Lower leg skin (tissue), 4 donors: ENCODE results near the gene PTPN7. TPM values are rescaled to one million over a fixed set of nuclear protein-coding genes. Genes with fewer than 3 reads are reported as not detected.
A peak's percentile ranks its signal among the peaks of the same experiment; 100 is the strongest.
"Not testable (repeated sequence)": the region's sequence is repeated elsewhere in the genome, so short reads cannot be mapped to it uniquely, and the experiment has no call there.

ENCODE experiments used
- DNase-seq, 2 donors: peaks; one replicate each; pipeline ENCODE4 v3.0.0-alpha.2; 2019; ENCODE audit warnings: low spot score in 2 of 2
- H3K4me3 ChIP-seq: fragments of 200-600 bp; sonication (generic); 2 replicates; pipeline ENCODE4 v1.5.1; 2017; ENCODE audit warnings: mild to moderate bottlenecking, low read depth; ENCODE audit not compliant: poor library complexity, severe bottlenecking
- POLR2A ChIP-seq, 2 donors: fragments of 450-650 bp; IDR thresholded peaks; one replicate each; pipeline ENCODE4 v1.6.1; 2016 to 2017; ENCODE audit warnings: antibody characterized with exemption in 2 of 2, mild to moderate bottlenecking in 1 of 2, moderate library complexity in 1 of 2
- WGBS, 2 donors: methylation state at CpG; one replicate each; pipeline ENCODE4 v1.1.5; 2018; 5-methylcytosine and 5-hydroxymethylcytosine counted together
- intact Hi-C: fragments of 100-400 bp; cut with DNase I; formaldehyde crosslinking; loops from one replicate; pipeline ENCODE4 v1.15.0; 2023; ENCODE audit warnings: low total_unique reads
- total RNA-seq, 4 donors: library from RNA; depleted of rRNA; stranded (reverse); fragments of >200 nt; gene quantifications; one replicate each; pipeline ENCODE4 v1.1.0, GENCODE V29; 2016
- TF ChIP-seq, protein P1 (sequence below), 3 donors: fragments of 450-650 bp; IDR thresholded peaks; one replicate each; pipeline ENCODE4 v1.5.1; 2016; ENCODE audit warnings: antibody characterized with exemption in 3 of 3, mild to moderate bottlenecking in 3 of 3, moderate library complexity in 2 of 3

The PTPN7 gene
- total RNA-seq, 4 donors from 2014 or later: 1.6 to 2.4 (median 2.2) TPM

DNA sequence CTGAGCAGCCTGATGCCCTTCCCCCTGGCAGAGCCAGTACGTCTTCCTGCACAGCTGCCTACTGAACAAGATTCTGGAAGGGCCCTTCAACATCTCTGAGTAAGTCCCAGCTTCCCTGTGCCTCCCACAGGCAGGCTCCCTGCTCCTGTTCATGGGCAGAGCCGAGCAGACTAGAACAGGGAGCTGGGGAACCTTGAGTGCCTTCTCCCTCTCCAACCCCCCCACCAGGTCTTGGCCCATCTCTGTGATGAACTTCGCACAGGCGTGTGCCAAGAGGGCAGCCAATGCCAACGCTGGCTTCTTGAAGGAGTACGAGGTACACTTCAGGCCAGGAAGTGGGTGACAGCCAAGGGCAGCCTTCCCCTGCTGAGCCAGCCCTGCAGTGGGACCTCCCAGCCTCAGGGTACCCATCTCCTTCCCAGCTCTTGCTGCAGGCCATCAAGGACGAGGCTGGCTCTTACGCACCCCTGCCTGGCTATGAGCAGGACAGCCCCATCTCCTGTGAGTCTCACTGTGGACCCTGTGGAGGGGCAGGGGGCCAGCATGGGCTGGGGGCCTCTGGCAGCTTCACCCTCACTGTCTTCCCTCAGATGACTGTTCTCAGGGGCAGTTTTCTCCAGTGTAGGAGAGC is 26.8 kb upstream of the PTPN7 start:
- no peak overlapping the region for H3K4me3 ChIP-seq
- WGBS, 2 donors: 51 to 65% methylated on average over 8 of the region's 8 CpGs
- no peak for DNase-seq
- TF ChIP-seq, protein P1, sequence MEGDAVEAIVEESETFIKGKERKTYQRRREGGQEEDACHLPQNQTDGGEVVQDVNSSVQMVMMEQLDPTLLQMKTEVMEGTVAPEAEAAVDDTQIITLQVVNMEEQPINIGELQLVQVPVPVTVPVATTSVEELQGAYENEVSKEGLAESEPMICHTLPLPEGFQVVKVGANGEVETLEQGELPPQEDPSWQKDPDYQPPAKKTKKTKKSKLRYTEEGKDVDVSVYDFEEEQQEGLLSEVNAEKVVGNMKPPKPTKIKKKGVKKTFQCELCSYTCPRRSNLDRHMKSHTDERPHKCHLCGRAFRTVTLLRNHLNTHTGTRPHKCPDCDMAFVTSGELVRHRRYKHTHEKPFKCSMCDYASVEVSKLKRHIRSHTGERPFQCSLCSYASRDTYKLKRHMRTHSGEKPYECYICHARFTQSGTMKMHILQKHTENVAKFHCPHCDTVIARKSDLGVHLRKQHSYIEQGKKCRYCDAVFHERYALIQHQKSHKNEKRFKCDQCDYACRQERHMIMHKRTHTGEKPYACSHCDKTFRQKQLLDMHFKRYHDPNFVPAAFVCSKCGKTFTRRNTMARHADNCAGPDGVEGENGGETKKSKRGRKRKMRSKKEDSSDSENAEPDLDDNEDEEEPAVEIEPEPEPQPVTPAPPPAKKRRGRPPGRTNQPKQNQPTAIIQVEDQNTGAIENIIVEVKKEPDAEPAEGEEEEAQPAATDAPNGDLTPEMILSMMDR (IDR thresholded peaks at IDR 0.05): no peak
- no peak for TF ChIP-seq POLR2A (IDR thresholded peaks at IDR 0.05)
- intact Hi-C loops: loop anchor here (5.0 to 10.0 kb wide), 2 partner anchors 130 to 528 kb away; partner anchors contain the start of gene SYT2

DNA sequence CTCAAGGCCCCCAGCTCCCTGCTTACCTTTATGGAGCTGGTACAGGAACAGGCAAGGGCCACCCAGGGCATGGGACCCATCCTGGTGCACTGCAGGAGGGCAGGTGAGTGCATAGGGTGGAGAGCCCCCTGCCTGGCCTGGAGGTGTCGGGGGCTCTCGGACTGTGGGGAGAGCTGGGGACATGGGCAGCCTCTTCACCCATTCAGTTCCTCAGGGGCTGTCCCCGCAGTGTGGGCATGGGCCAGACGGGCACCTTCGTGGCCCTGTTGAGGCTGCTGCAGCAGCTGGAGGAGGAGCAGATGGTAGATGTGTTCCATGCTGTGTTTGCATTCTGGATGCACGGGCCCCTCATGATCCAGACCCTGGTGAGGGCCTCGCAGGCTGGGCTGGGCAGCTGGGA is 25.9 kb upstream of the PTPN7 start:
- WGBS, 2 donors: 87 to 88% methylated on average over 3 of the region's 7 CpGs
- DNase-seq: no peak
- intact Hi-C loops: loop anchor here (5.0 to 10.0 kb wide), 2 partner anchors 131 to 528 kb away; partner anchors contain the start of gene SYT2
- H3K4me3 ChIP-seq: no peak overlapping the region
- no peak for TF ChIP-seq POLR2A (IDR thresholded peaks at IDR 0.05)
- TF ChIP-seq, protein P1 (IDR thresholded peaks at IDR 0.05): no peak

DNA sequence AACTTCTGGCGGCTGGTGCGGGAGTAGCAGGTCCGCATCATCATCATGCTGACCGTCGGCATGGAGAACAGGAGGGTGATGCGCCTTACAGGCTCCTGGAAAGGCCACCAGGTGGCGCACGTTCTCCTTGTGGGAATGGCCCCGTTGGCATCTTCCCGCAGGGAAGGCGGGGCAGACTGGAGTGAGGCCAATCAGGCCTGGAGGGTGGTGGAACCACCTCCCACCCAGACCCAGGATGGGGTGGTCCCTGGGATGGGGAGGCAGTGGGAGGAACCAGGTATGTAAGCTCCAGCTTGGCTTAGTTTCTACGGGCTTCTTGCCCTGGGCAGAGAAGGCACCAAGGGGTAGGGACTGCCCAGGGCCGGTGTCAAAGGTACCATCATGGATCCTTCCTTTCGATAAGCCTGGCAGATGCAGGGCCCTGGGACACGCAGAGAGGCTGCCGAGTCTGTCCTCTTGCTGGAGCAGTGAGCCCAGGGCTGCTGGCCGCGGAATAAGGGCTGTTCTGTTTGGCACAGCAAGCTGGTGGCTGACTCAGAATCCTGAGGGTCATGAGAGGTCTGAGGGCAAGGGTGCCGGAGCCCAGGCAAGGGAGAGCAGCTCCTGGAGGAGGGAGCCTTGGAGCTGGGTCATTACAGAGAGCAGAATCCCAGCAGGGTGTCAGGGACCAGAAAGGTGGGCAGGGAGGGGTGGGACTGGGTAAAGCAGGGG is 24.5 kb upstream of the PTPN7 start:
- TF ChIP-seq, protein P1 (IDR thresholded peaks at IDR 0.05): no peak
- no peak for TF ChIP-seq POLR2A (IDR thresholded peaks at IDR 0.05)
- DNase-seq: peak; percentile 62 to 93
- intact Hi-C loops: loop anchor here (5.0 to 10.0 kb wide), 2 partner anchors 132 to 530 kb away; partner anchors contain the start of gene SYT2
- whole genome bisulfite sequencing, 2 donors: 9 to 23% methylated on average over 11 to 14 of the region's 19 CpGs
- no peak overlapping the region for H3K4me3 ChIP-seq

DNA sequence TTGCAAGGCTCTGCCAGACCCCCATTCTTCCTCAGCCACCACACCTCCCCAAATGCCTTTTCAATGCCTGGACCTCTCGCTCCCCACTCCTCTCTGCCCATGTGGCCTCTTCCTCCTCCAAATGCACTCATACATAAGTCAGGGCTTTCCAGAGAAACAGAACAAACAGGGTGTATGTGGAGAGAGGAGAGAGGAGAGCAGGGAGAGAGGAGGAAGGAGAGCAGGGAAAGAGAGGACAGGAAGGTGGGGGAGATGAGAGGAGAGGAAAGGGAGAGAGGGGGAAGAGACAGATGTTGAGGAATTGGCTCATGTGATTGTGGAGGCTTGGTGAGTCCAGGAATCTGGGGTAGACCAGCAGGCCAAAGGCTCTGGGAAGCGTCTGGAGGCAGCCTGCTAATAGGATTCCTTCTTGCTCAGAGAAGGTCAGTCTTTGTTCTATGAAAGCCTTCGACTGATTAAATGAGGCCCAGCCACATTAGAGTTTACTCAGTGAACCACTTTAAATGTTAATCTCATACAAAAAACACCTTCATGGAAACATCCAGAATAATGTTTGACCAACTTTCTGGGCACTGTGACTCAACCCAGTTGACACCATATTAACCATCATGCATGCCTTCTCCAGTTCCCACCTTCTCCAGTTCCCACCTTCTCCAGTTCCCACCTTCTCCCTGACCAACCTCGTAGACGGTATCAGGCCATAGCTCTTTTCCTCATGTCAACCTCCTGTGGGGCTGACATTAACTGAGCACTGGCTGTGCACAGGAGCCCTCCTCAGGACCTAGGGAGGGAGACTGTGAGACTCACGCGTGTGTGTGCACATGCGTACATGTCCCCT is 21.9 kb upstream of the PTPN7 start:
- WGBS, 2 donors: 95 to 97% methylated on average over 8 of the region's 8 CpGs
- H3K4me3 ChIP-seq: no peak overlapping the region
- DNase-seq: no peak
- TF ChIP-seq, protein P1 (IDR thresholded peaks at IDR 0.05): no peak
- no peak for TF ChIP-seq POLR2A (IDR thresholded peaks at IDR 0.05)
- intact Hi-C loops: loop anchor here (10.0 kb wide), 1 partner anchor 533 kb away; the partner anchor contains the start of gene SYT2

DNA sequence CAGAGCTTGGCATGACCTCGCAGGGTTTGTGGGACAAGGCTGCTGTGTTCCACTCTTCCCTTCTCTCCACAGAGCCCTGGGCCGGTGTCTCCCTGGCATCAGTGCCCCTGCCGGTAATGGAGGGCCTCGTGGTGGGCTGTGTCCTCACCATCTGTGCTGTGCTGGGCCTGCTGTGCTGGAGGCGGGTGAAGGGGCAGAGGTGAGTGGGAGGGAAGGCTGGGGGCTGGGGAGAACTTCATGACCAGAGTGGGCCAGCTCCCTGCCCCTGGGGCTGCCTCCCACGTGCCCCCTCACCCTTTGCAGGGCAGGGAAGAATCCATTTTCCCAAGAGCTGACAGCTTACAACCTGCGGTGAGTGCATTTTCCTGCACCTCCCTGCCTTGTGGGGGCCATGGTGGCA is 21.2 kb upstream of the PTPN7 start:
- WGBS, 2 donors: 85 to 87% methylated on average over 7 of the region's 7 CpGs
- no peak overlapping the region for H3K4me3 ChIP-seq
- TF ChIP-seq, protein P1 (IDR thresholded peaks at IDR 0.05): no peak
- TF ChIP-seq POLR2A (IDR thresholded peaks at IDR 0.05): no peak
- no peak for DNase-seq
- intact Hi-C loops: loop anchor here (10.0 kb wide), 1 partner anchor 533 kb away; the partner anchor contains the start of gene SYT2

DNA sequence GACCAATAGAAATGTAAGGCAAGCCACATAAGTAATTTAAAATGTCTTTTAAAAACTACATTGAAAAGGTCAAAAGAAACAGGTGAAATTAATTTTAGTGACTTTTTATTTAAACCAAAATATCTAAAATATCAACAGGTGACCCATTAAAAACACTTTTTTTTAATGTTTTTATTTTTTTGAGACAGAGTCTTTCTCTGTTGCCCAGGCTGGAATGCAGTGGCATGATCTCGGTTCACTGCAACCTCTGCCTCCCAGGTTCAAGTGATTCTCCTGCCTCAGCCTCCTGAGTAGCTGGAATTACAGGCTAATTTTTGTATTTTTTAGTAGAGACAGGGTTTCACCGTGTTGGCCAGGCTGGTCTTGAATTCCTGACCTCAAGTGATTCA is 20.3 kb upstream of the PTPN7 start:
- intact Hi-C loops: loop anchor here (10.0 kb wide), 1 partner anchor 534 kb away; the partner anchor contains the start of gene SYT2
- DNase-seq, H3K4me3 ChIP-seq: not testable (repeated sequence)
- 67 to 74% methylated on average over 2 of the region's 2 CpGs for WGBS, 2 donors
